IMR-90 (cell line): ENCODE measurements around the gene SATB2. TPM values are rescaled to one million over a fixed set of nuclear protein-coding genes. Genes with fewer than 3 reads are reported as not detected.

ENCODE experiments used
- ATAC-seq: fragments of 200-7000 bp; cut with Tn5 transposase; 2 replicates; pipeline ENCODE4 v1.9.1; 2020; ENCODE audit warnings: low read depth, mild to moderate bottlenecking, moderate library complexity
- BruUV-seq: library from RNA; stranded (reverse); fragments of 400-500 nt; replicated peaks from 2 replicates; lab custom pipeline; 2021; lab: Mats Ljungman, UMichigan
- CTCF ChIA-PET: fragments of 300-600 bp; formaldehyde crosslinking; extraction: SDS; loops from one replicate; lab custom pipeline; 2021; ENCODE audit warnings: antibody characterized with exemption; lab: Yijun Ruan, JAX
- POLR2A ChIA-PET: fragments of 300-600 bp; sonication (Branson Sonifier 250); formaldehyde crosslinking; loops from one replicate; lab custom pipeline; 2022; ENCODE audit warnings: antibody characterized with exemption; ENCODE audit not compliant: unreplicated experiment; lab: Charles Lee
- DNase-seq: peaks from one replicate; pipeline ENCODE4 v3.0.0; 2013
- H2AFZ ChIP-seq: replicated peaks from 2 replicates; pipeline ENCODE3; 2013; ENCODE audit warnings: low read length, mild to moderate bottlenecking; ENCODE audit not compliant: poor library complexity
- H2AK5ac ChIP-seq: 2 replicates; pipeline ENCODE4 v1.6.1; 2013; ENCODE audit warnings: low read depth, low read length, inconsistent platforms
- H2AK9ac ChIP-seq: replicated peaks from 2 replicates; pipeline ENCODE3; 2013; ENCODE audit warnings: mild to moderate bottlenecking, low read depth, low read length, moderate library complexity; ENCODE audit not compliant: poor library complexity
- H2BK120ac ChIP-seq: 2 replicates; pipeline ENCODE4 v1.6.1; 2013; ENCODE audit warnings: low read depth, low read length, inconsistent platforms
- H2BK15ac ChIP-seq: 3 replicates; pipeline ENCODE4 v1.6.1; 2013; ENCODE audit warnings: low read depth, low read length, inconsistent platforms
- H2BK20ac ChIP-seq: 2 replicates; pipeline ENCODE4 v1.6.1; 2013; ENCODE audit warnings: low read depth, mild to moderate bottlenecking, inconsistent platforms, low read length, moderate library complexity
- H2BK5ac ChIP-seq: 2 replicates; pipeline ENCODE4 v1.6.1; 2013; ENCODE audit warnings: mild to moderate bottlenecking, low read depth, low read length, inconsistent platforms; ENCODE audit not compliant: poor library complexity, severe bottlenecking
- H3K14ac ChIP-seq: replicated peaks from 2 replicates; pipeline ENCODE4 v1.6.1; 2013; ENCODE audit warnings: low read depth, low read length, inconsistent platforms
- H3K18ac ChIP-seq: 2 replicates; pipeline ENCODE4 v1.6.1; 2013; ENCODE audit warnings: low read depth, low read length, control low read depth
- H3K23ac ChIP-seq: 2 replicates; pipeline ENCODE4 v1.6.1; 2013; ENCODE audit warnings: low read depth, low read length, inconsistent platforms
- H3K27ac ChIP-seq: 2 replicates; pipeline ENCODE4 v1.5.1; 2013; ENCODE audit warnings: mild to moderate bottlenecking, control low read depth, low read length; ENCODE audit not compliant: insufficient read depth
- H3K27me3 ChIP-seq: 2 replicates; pipeline ENCODE4 v1.6.1; 2013; ENCODE audit warnings: low read length; ENCODE audit not compliant: control insufficient read depth, insufficient read depth
- H3K36me3 ChIP-seq: 2 replicates; pipeline ENCODE4 v1.6.1; 2013; ENCODE audit warnings: low read length, mixed read lengths; ENCODE audit not compliant: control insufficient read depth, insufficient read depth
- H3K4ac ChIP-seq: 2 replicates; pipeline ENCODE4 v1.6.1; 2013; ENCODE audit warnings: low read depth, low read length, inconsistent platforms
- H3K4me1 ChIP-seq: 2 replicates; pipeline ENCODE4 v1.6.1; 2013; ENCODE audit warnings: low read length, mixed read lengths; ENCODE audit not compliant: control insufficient read depth, insufficient read depth
- H3K4me2 ChIP-seq: 2 replicates; pipeline ENCODE4 v1.6.1; 2013; ENCODE audit warnings: low read depth, mild to moderate bottlenecking, control low read depth, low read length, moderate library complexity
- H3K4me3 ChIP-seq: 2 replicates; pipeline ENCODE4 v1.5.1; 2013; ENCODE audit warnings: low read depth, mild to moderate bottlenecking, control low read depth, low read length, moderate library complexity; ENCODE audit not compliant: insufficient read depth
- H3K56ac ChIP-seq: 2 replicates; pipeline ENCODE4 v1.6.1; 2013; ENCODE audit warnings: low read length, inconsistent platforms; ENCODE audit not compliant: insufficient read depth; ENCODE audit errors: extremely low read depth
- H3K79me1 ChIP-seq, 2 experiments: 2 replicates each; pipeline ENCODE4 v1.6.1; 2013; ENCODE audit warnings: low read length in 2 of 2, inconsistent platforms in 1 of 2, low read depth in 1 of 2
- H3K9ac ChIP-seq: 2 replicates; pipeline ENCODE4 v1.6.1; 2013; ENCODE audit warnings: low read depth, low read length, control low read depth
- H3K9me1 ChIP-seq: 2 replicates; pipeline ENCODE4 v1.6.1; 2013; ENCODE audit warnings: low read length, inconsistent platforms; ENCODE audit not compliant: insufficient read depth
- H3K9me3 ChIP-seq: 2 replicates; pipeline ENCODE4 v1.6.1; 2013; ENCODE audit warnings: low read length; ENCODE audit not compliant: control insufficient read depth, insufficient read depth
- H4K20me1 ChIP-seq: 2 replicates; pipeline ENCODE4 v1.6.1; 2013; ENCODE audit warnings: low read length, inconsistent platforms; ENCODE audit not compliant: insufficient read depth
- H4K5ac ChIP-seq: 2 replicates; pipeline ENCODE4 v1.6.1; 2013; ENCODE audit warnings: mild to moderate bottlenecking, low read depth, low read length, control low read depth
- H4K8ac ChIP-seq, 2 experiments: 2 replicates each; pipeline ENCODE4 v1.6.1; 2013; ENCODE audit warnings: low read depth in 2 of 2, low read length in 2 of 2, control low read depth in 1 of 2, inconsistent platforms in 1 of 2
- H4K91ac ChIP-seq: 2 replicates; pipeline ENCODE4 v1.6.1; 2013; ENCODE audit warnings: low read depth, low read length, inconsistent platforms; ENCODE audit not compliant: insufficient read depth
- CEBPB ChIP-seq: IDR thresholded peaks from 2 replicates; pipeline ENCODE4 v1.6.1; 2012; ENCODE audit warnings: low read depth, low read length, improper control_type of control experiment
- ELK1 ChIP-seq: fragments of 150-350 bp; IDR thresholded peaks from 2 replicates; pipeline ENCODE4 v1.6.1; 2016; ENCODE audit warnings: low read depth, mild to moderate bottlenecking, low read length, moderate library complexity, borderline replicate concordance
- POLR2A ChIP-seq: IDR thresholded peaks from 2 replicates; pipeline ENCODE4 v1.6.1; 2012; ENCODE audit warnings: mild to moderate bottlenecking, low read depth, low read length
- RAD21 ChIP-seq: IDR thresholded peaks from 2 replicates; pipeline ENCODE4 v1.6.1; 2012; ENCODE audit warnings: low read length, improper control_type of control experiment
- WGBS, 2 experiments: methylation state at CpG; one replicate each; pipeline versions ENCODE4 v1.1.5 to v1.1.7; 2013; ENCODE audit warnings: missing lambda C conversion rate in 2 of 2; ENCODE audit not compliant: insufficient read length in 1 of 2; ENCODE audit errors: extremely low coverage in 2 of 2; 5-methylcytosine and 5-hydroxymethylcytosine counted together
- dilution Hi-C: fragments of 300-500 bp; cut with HindIII; formaldehyde crosslinking; loops from one replicate; pipeline ENCODE4 v1.14.3; 2018; ENCODE audit warnings: low sequenced_read_pairs; ENCODE audit not compliant: unreplicated experiment
- in situ Hi-C: fragments of 300-500 bp; cut with MboI; formaldehyde crosslinking; loops from 3 replicates; pipeline ENCODE4 v1.14.3; 2019; ENCODE audit warnings: low sequenced_read_pairs, inconsistent platforms, mixed read lengths
- intact Hi-C: fragments of 100-400 bp; cut with micrococcal nuclease; formaldehyde crosslinking; loops from 2 replicates; pipeline ENCODE4 v1.10.0; 2022
- polyA plus RNA-seq, 3 experiments: library from polyadenylated mRNA; depleted of rRNA; stranded (reverse); fragments of >200 nt; gene quantifications; 2 replicates each; pipeline ENCODE4 v1.2.3, GENCODE V29; 2012; ENCODE audit warnings: low replicate concordance in 1 of 3
- total RNA-seq: library from RNA; depleted of rRNA; stranded (reverse); fragments of >200 nt; gene quantifications from 2 replicates; pipeline ENCODE4 v1.2.3, GENCODE V29; 2012

Gene SATB2
- total and polyA plus RNA-seq, 2 of the 4 experiments (the other 2 are of a cell fraction) = 6.2 to 8.4 TPM

DNA sequence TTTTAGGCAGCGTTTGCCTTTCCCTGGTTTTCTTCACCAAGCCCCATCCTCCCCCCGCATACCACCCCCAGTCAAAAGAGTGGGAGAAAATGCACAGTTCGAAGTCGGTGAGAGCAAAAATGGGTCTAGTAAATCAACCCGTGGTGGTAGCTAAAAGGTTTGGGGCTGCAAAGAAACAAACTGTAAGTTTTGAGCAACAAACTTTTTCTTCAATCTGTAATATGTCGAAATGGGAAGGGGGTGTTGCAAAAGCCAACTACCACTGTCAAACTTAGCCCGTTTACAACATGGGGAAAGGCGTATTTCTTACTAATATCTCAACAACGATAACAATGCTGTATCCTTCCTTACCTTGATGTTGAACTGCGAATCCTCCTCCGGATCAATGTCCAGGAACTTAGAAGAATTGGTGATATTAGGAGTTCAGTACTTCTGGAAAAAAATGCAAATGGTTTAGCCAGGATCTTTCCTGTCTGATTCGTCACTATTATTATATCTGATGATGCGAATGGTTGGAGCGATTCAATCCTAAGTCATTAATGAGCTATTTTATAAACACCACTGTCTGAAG, 2.4 kb upstream of the SATB2 start:
- Histone ChIP-seq H3K27me3 (peaks cover 16% of the 10 kb centered on the region), H3K18ac (peak overlapping the region; percentile 77), H2BK20ac (no peak overlapping the region), H3K56ac (peak overlapping the region; percentile 85), H2BK5ac (peak overlapping the region; percentile 88), H3K4ac (peak overlapping the region; percentile 91), H3K4me1 (no peaks in the 10 kb centered on the region; the same call in 1 of the 2 replicates), H3K9me1 (no peaks in the 10 kb centered on the region), H2AK9ac (peak overlapping the region; percentile 74), H4K8ac (peak overlapping the region in 1 of 2 experiments; percentile 93; a peak in 3 of 4 replicates), H3K27ac (peak overlapping the region; percentile 96), H3K9ac (peak overlapping the region; percentile 91), H2AK5ac (no peak overlapping the region), H3K36me3 (no peaks in the 10 kb centered on the region), H4K20me1 (no peaks in the 10 kb centered on the region), H3K9me3 (no peaks in the 10 kb centered on the region), H3K14ac (peak overlapping the region; percentile 39; the same call in 1 of the 2 replicates), H4K5ac (peak overlapping the region; percentile 73), H3K4me3 (peak overlapping the region; percentile 78), H3K23ac (peak overlapping the region; percentile 80), H2AFZ (peak overlapping the region; percentile 99), H2BK120ac (peak overlapping the region; percentile 83), H3K4me2 (peak overlapping the region; percentile 100), H2BK15ac (no peak overlapping the region), H4K91ac (no peak overlapping the region; the same call in 1 of the 2 replicates), H3K79me1 (peaks cover 10 to 22% of the 10 kb centered on the region in 2 experiments; a peak in 3 of 4 replicates)
- ChIA-PET CTCF (interaction anchor here (0.6 to 1.1 kb wide), 2 partner anchors 122 to 442 kb away, joined by 3 to 8 read pairs; no protein-coding TSS in a partner anchor), POLR2A (interaction anchor here (0.7 kb wide), 1 partner anchor 1138 kb away, joined by 9 read pairs; no protein-coding TSS in a partner anchor)
- dilution Hi-C loops = no loop called here
- intact Hi-C loops = no loop called here
- DNase-seq (peak; percentile 43), ATAC-seq (no peak)
- TF ChIP-seq RAD21 (no peak), ELK1 (no peak), POLR2A (peak; percentile 54; the same call in 1 of the 2 replicates), CEBPB (peak; percentile 90)
- in situ Hi-C loops = no loop called here
- BruUV-seq = TSS peak; percentile 73
- no CpG with 5 or more reads among the region's 14 CpGs for WGBS, 2 experiments
